ENCODE measurements around the gene COA6.

Gene COA6

GRCh38 chr1:234408757-234409156 is 35.5 kb downstream of the COA6 start:
- no peak for DNase-seq (ENCODE audit: low read depth in 1 of 2, low spot score in 1 of 2)
- Histone ChIP-seq H3K4me3 (replicated peaks; ENCODE audit: insufficient read depth, low read length) (no peak overlapping the region), H3K27me3 (ENCODE audit: insufficient read depth, poor library complexity, severe bottlenecking) (no peaks in the 10 kb centered on the region), H3K27ac (replicated peaks) (no peak overlapping the region)
- TF ChIP-seq, protein P1, sequence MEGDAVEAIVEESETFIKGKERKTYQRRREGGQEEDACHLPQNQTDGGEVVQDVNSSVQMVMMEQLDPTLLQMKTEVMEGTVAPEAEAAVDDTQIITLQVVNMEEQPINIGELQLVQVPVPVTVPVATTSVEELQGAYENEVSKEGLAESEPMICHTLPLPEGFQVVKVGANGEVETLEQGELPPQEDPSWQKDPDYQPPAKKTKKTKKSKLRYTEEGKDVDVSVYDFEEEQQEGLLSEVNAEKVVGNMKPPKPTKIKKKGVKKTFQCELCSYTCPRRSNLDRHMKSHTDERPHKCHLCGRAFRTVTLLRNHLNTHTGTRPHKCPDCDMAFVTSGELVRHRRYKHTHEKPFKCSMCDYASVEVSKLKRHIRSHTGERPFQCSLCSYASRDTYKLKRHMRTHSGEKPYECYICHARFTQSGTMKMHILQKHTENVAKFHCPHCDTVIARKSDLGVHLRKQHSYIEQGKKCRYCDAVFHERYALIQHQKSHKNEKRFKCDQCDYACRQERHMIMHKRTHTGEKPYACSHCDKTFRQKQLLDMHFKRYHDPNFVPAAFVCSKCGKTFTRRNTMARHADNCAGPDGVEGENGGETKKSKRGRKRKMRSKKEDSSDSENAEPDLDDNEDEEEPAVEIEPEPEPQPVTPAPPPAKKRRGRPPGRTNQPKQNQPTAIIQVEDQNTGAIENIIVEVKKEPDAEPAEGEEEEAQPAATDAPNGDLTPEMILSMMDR (IDR thresholded peaks at IDR 0.05; ENCODE audit: insufficient read depth, low read length) = no peak
- TF ChIP-seq SPI1 (IDR thresholded peaks at IDR 0.05; ENCODE audit: borderline replicate concordance, low read depth) = no peak
- TF ChIP-seq GABPA (IDR thresholded peaks at IDR 0.05; ENCODE audit: low read depth) = no peak
- no peak for TF ChIP-seq POLR2AphosphoS5 (IDR thresholded peaks at IDR 0.05; ENCODE audit: low read depth)
- no peak for TF ChIP-seq REST (IDR thresholded peaks at IDR 0.05; ENCODE audit: insufficient replicate concordance, low read depth)

GRCh38 chr1:234409328-234409727 is 36.1 kb downstream of the COA6 start:
- TF ChIP-seq SPI1 (IDR thresholded peaks at IDR 0.05; ENCODE audit: borderline replicate concordance, low read depth) (no peak), GABPA (IDR thresholded peaks at IDR 0.05; ENCODE audit: low read depth) (no peak), REST (IDR thresholded peaks at IDR 0.05; ENCODE audit: insufficient replicate concordance, low read depth) (no peak), POLR2AphosphoS5 (IDR thresholded peaks at IDR 0.05; ENCODE audit: low read depth) (no peak)
- TF ChIP-seq, protein P1 (IDR thresholded peaks at IDR 0.05; ENCODE audit: insufficient read depth, low read length) = no peak
- H3K4me3 ChIP-seq (replicated peaks; ENCODE audit: insufficient read depth, low read length) = no peak overlapping the region
- H3K27me3 ChIP-seq (ENCODE audit: insufficient read depth, poor library complexity, severe bottlenecking) = no peaks in the 10 kb centered on the region
- no peak overlapping the region for H3K27ac ChIP-seq (replicated peaks)
- no peak for DNase-seq (ENCODE audit: low read depth in 1 of 2, low spot score in 1 of 2)

DNA sequence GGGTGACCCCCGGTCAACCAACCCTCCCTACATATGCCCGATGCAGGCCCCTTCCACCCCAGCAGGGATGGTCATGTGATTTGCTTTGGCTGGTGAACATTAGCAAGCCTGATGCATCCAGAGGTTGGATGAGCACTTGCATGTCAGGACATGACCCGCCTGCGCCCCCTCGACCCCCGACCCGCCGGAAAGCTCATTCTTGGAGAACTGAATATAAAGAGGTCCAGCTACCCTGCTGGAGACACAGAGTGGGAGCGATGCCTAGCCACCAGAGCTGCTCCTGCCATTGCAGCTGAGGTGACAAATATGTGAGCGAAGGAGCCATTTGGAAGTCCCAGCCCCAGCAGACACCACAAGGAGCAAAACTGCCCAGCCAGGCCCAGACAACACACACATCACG is 39.6 kb downstream of the COA6 start:
- TF ChIP-seq POLR2AphosphoS5 (IDR thresholded peaks at IDR 0.05; ENCODE audit: low read depth) (no peak), GABPA (IDR thresholded peaks at IDR 0.05; ENCODE audit: low read depth) (no peak), REST (IDR thresholded peaks at IDR 0.05; ENCODE audit: insufficient replicate concordance, low read depth) (no peak)
- no peak overlapping the region for H3K27ac ChIP-seq (replicated peaks)
- DNase-seq (ENCODE audit: low read depth in 1 of 2, low spot score in 1 of 2) = no peak

GRCh38 chr1:234413485-234413884 is 40.2 kb downstream of the COA6 start:
- no peaks in the 10 kb centered on the region for H3K27me3 ChIP-seq (ENCODE audit: insufficient read depth, poor library complexity, severe bottlenecking)
- no peak overlapping the region for H3K27ac ChIP-seq (replicated peaks)
- H3K4me3 ChIP-seq (replicated peaks; ENCODE audit: insufficient read depth, low read length) = no peak overlapping the region
- TF ChIP-seq GABPA (IDR thresholded peaks at IDR 0.05; ENCODE audit: low read depth) = no peak
- no peak for TF ChIP-seq POLR2AphosphoS5 (IDR thresholded peaks at IDR 0.05; ENCODE audit: low read depth)
- no peak for TF ChIP-seq REST (IDR thresholded peaks at IDR 0.05; ENCODE audit: insufficient replicate concordance, low read depth)
- TF ChIP-seq SPI1 (IDR thresholded peaks at IDR 0.05; ENCODE audit: borderline replicate concordance, low read depth) = no peak
- TF ChIP-seq, protein P1 (IDR thresholded peaks at IDR 0.05; ENCODE audit: insufficient read depth, low read length) = no peak
- no peak for DNase-seq (ENCODE audit: low read depth in 1 of 2, low spot score in 1 of 2)

More for the DNA sequence above, 39.6 kb downstream of the COA6 start:
- no peaks in the 10 kb centered on the region for H3K27me3 ChIP-seq (ENCODE audit: insufficient read depth, poor library complexity, severe bottlenecking)
- H3K4me3 ChIP-seq (replicated peaks; ENCODE audit: insufficient read depth, low read length) = no peak overlapping the region

All from HL-60 (cell line).